ENCODE data around the gene NTM.

- TF ChIP-seq CTCF (conservative IDR thresholded peaks at IDR 0.05 in 1 of 2, IDR thresholded peaks at IDR 0.05 in 1 of 2; ENCODE audit: low read depth in 1 of 2, low read length in 2 of 2) (no peak), EZH2 (IDR thresholded peaks at IDR 0.05; ENCODE audit: low read length, missing control alignments) (no peak)
Observed at GRCh38 chr11:131537196-131537595, 166.8 kb downstream of the NTM start.
